Prostate gland (tissue), 2 donors: ENCODE results near the gene CHPF. TPM values are rescaled to one million over a fixed set of nuclear protein-coding genes. Genes with fewer than 3 reads are reported as not detected.

Source experiments
- DNase-seq: peaks from one replicate; pipeline ENCODE4 v3.0.0-alpha.2; 2019; ENCODE audit warnings: low spot score
- H3K27ac ChIP-seq, 2 donors: fragments of 200-600 bp; sonication (generic); 2 replicates each; pipeline ENCODE4 v1.5.1; 2017 to 2019
- H3K27me3 ChIP-seq: fragments of 200-600 bp; sonication (generic); replicated peaks from 2 replicates; pipeline ENCODE4 v1.5.1; 2019; ENCODE audit not compliant: insufficient read depth
- H3K36me3 ChIP-seq, 2 donors: fragments of 200-600 bp; sonication (generic); 1 replicate in 1 of 2; 2 replicates in 1 of 2; pipeline versions ENCODE4 v1.5.1 to v1.8.1; 2017 to 2019
- H3K4me1 ChIP-seq: fragments of 200-600 bp; sonication (generic); replicated peaks from 2 replicates; pipeline ENCODE4 v1.5.1; 2019
- H3K4me3 ChIP-seq, 2 donors: fragments of 200-600 bp; sonication (generic); 2 replicates each; pipeline ENCODE4 v1.5.1; 2017 to 2019
- H3K9me3 ChIP-seq: fragments of 200-600 bp; sonication (generic); 2 replicates; pipeline ENCODE4 v1.5.1; 2017
- CTCF ChIP-seq, 4 experiments: fragments of 200-600 bp in 2 of 4; fragments of 450-650 bp in 2 of 4; sonication (generic) in 2 of 4; IDR thresholded peaks; 1 replicate in 3 of 4; 2 replicates in 1 of 4; pipeline ENCODE4 v1.5.1; 2016 to 2019; ENCODE audit warnings: antibody characterized with exemption in 4 of 4, mild to moderate bottlenecking in 2 of 4, moderate library complexity in 2 of 4
- POLR2A ChIP-seq: fragments of 450-650 bp; IDR thresholded peaks from one replicate; pipeline ENCODE4 v1.6.1; 2016; ENCODE audit warnings: antibody characterized with exemption, mild to moderate bottlenecking
- POLR2AphosphoS5 ChIP-seq: sonication (generic); formaldehyde crosslinking; IDR thresholded peaks from one replicate; pipeline ENCODE4 v1.6.1; 2017; ENCODE audit warnings: antibody characterized with exemption
- WGBS: methylation state at CpG from one replicate; pipeline ENCODE4 v1.1.5; 2018; 5-methylcytosine and 5-hydroxymethylcytosine counted together
- intact Hi-C: fragments of 100-400 bp; cut with DNase I; formaldehyde crosslinking; loops from one replicate; pipeline ENCODE4 v1.14.2; 2022
- total RNA-seq, 2 donors: library from RNA; depleted of rRNA; stranded (reverse); fragments of >200 nt; gene quantifications; one replicate each; pipeline ENCODE4 v1.1.0, GENCODE V29; 2016

Gene CHPF
- total RNA-seq, 2 donors from 2014 or later = 150 to 819 TPM

GRCh38 chr2:219494952-219495530, 48.6 kb downstream of the CHPF start:
- peaks cover 10% of the 10 kb centered on the region for H3K4me1 ChIP-seq
- 23% methylated on average over 10 of the region's 10 CpGs for WGBS
- no peak for TF ChIP-seq POLR2A
- TF ChIP-seq CTCF (IDR thresholded peaks at IDR 0.05) = no peak
- TF ChIP-seq POLR2AphosphoS5 = no peak
- no peaks in the 10 kb centered on the region for H3K27me3 ChIP-seq
- no peaks in the 10 kb centered on the region for H3K9me3 ChIP-seq
- no peak overlapping the region for H3K27ac ChIP-seq
- DNase-seq = no peak
- no peaks in the 10 kb centered on the region for H3K36me3 ChIP-seq
- intact Hi-C loops = loop anchor here (5.0 kb wide), 1 partner anchor 33 kb away; no protein-coding TSS in a partner anchor
- H3K4me3 ChIP-seq = no peak overlapping the region

- Histone ChIP-seq H3K4me1 (peaks cover 5% of the 10 kb centered on the region), H3K27me3 (no peaks in the 10 kb centered on the region), H3K9me3 (no peaks in the 10 kb centered on the region), H3K36me3 (no peaks in the 10 kb centered on the region), H3K27ac (no peak overlapping the region), H3K4me3 (no peak overlapping the region)
- DNase-seq = no peak
- intact Hi-C loops = no loop called here
- 92% methylated on average over 5 of the region's 5 CpGs for WGBS
- TF ChIP-seq POLR2A (no peak), CTCF (IDR thresholded peaks at IDR 0.05) (no peak), POLR2AphosphoS5 (no peak)
These were observed 50.5 kb downstream of the CHPF start for GRCh38 chr2:219493086-219493485.

- no peak overlapping the region for H3K27ac ChIP-seq
- DNase-seq = no peak
- no peak overlapping the region for H3K4me3 ChIP-seq
- no peaks in the 10 kb centered on the region for H3K27me3 ChIP-seq
- no peaks in the 10 kb centered on the region for H3K36me3 ChIP-seq
- TF ChIP-seq POLR2A (no peak), CTCF (IDR thresholded peaks at IDR 0.05) (no peak), POLR2AphosphoS5 (no peak)
- intact Hi-C loops = no loop called here
- peaks cover 5% of the 10 kb centered on the region for H3K4me1 ChIP-seq
- WGBS = 79% methylated on average over 19 of the region's 20 CpGs
- H3K9me3 ChIP-seq = no peaks in the 10 kb centered on the region
These were observed 51.0 kb downstream of the CHPF start for GRCh38 chr2:219492575-219492974.

GRCh38 chr2:219491278-219491963, 52.2 kb downstream of the CHPF start:
- intact Hi-C loops = no loop called here

GRCh38 chr2:219490600-219491130, 52.9 kb downstream of the CHPF start:
- DNase-seq = no peak
- H3K27ac ChIP-seq = no peak overlapping the region
- H3K9me3 ChIP-seq = no peaks in the 10 kb centered on the region
- intact Hi-C loops = no loop called here
- 76% methylated on average over 10 of the region's 10 CpGs for WGBS
- no peaks in the 10 kb centered on the region for H3K36me3 ChIP-seq
- no peaks in the 10 kb centered on the region for H3K27me3 ChIP-seq
- H3K4me1 ChIP-seq = no peaks in the 10 kb centered on the region
- H3K4me3 ChIP-seq = no peak overlapping the region
- TF ChIP-seq CTCF (IDR thresholded peaks at IDR 0.05) = no peak
- no peak for TF ChIP-seq POLR2A
- no peak for TF ChIP-seq POLR2AphosphoS5

More at GRCh38 chr2:219491278-219491963, 52.2 kb downstream of the CHPF start:
- H3K27me3 ChIP-seq = no peaks in the 10 kb centered on the region
- no peak overlapping the region for H3K27ac ChIP-seq
- H3K9me3 ChIP-seq = no peaks in the 10 kb centered on the region
- no peak for TF ChIP-seq POLR2A
- 82% methylated on average over 14 of the region's 14 CpGs for WGBS
- no peak for DNase-seq
- H3K4me1 ChIP-seq = no peaks in the 10 kb centered on the region
- H3K36me3 ChIP-seq = no peaks in the 10 kb centered on the region
- no peak overlapping the region for H3K4me3 ChIP-seq
